Neural progenitor cell (in vitro differentiated cells): ENCODE data around the gene RHPN2. TPM values are rescaled to one million over a fixed set of nuclear protein-coding genes. Genes with fewer than 3 reads are reported as not detected.
"Not testable (repeated sequence)": the region's sequence is repeated elsewhere in the genome, so short reads cannot be mapped to it uniquely, and the experiment has no call there.

ENCODE experiments used
- DNase-seq: peaks from one replicate; pipeline ENCODE4 v3.0.0-alpha.2; 2016; ENCODE audit warnings: low spot score
- H2AFZ ChIP-seq: fragments of 200-600 bp; sonication (generic); replicated peaks from 2 replicates; pipeline ENCODE4 v1.6.1; 2016; ENCODE audit warnings: antibody characterized with exemption
- H3F3A ChIP-seq: fragments of 200-600 bp; sonication (generic); 2 replicates; pipeline ENCODE4 v1.6.1; 2016; ENCODE audit warnings: antibody characterized with exemption, low read depth
- H3K27ac ChIP-seq: fragments of 200-600 bp; sonication (generic); 2 replicates; pipeline ENCODE4 v1.5.1; 2016; ENCODE audit warnings: mild to moderate bottlenecking
- H3K27me3 ChIP-seq: fragments of 200-600 bp; sonication (generic); 2 replicates; pipeline ENCODE4 v1.6.1; 2016; ENCODE audit warnings: mild to moderate bottlenecking, moderate library complexity
- H3K36me3 ChIP-seq: fragments of 200-600 bp; sonication (generic); 2 replicates; pipeline ENCODE4 v1.5.1; 2016
- H3K4me1 ChIP-seq: fragments of 200-600 bp; sonication (generic); 2 replicates; pipeline ENCODE4 v1.6.1; 2016; ENCODE audit warnings: mixed run types
- H3K4me2 ChIP-seq: fragments of 200-600 bp; sonication (generic); 2 replicates; pipeline ENCODE4 v1.6.1; 2016
- H3K4me3 ChIP-seq: fragments of 200-600 bp; sonication (generic); 2 replicates; pipeline ENCODE4 v1.5.1; 2016
- H3K79me2 ChIP-seq: fragments of 200-600 bp; sonication (generic); 2 replicates; pipeline ENCODE4 v1.6.1; 2016; ENCODE audit warnings: low read depth
- H3K9ac ChIP-seq: fragments of 200-600 bp; sonication (generic); 2 replicates; pipeline ENCODE4 v1.6.1; 2016
- H3K9me3 ChIP-seq: fragments of 200-600 bp; sonication (generic); 2 replicates; pipeline ENCODE4 v1.5.1; 2016; ENCODE audit warnings: low read depth
- H4K20me1 ChIP-seq: fragments of 200-600 bp; sonication (generic); 2 replicates; pipeline ENCODE4 v1.6.1; 2016; ENCODE audit warnings: low read depth
- H3K27ac Mint-ChIP-seq: 3 replicates; pipeline ENCODE4 v1.8.0; 2021; ENCODE audit warnings: mixed read lengths
- H3K27me3 Mint-ChIP-seq: 2 replicates; pipeline ENCODE4 v1.8.0; 2022; ENCODE audit warnings: low read depth, mild to moderate bottlenecking, inconsistent platforms, moderate library complexity, mixed read lengths; ENCODE audit not compliant: insufficient read depth
- H3K36me3 Mint-ChIP-seq: 3 replicates; pipeline ENCODE4 v1.8.0; 2021; ENCODE audit warnings: mixed read lengths
- H3K4me1 Mint-ChIP-seq: 3 replicates; pipeline ENCODE4 v1.8.0; 2021; ENCODE audit warnings: mixed read lengths
- H3K4me3 Mint-ChIP-seq: 3 replicates; pipeline ENCODE4 v1.8.0; 2021; ENCODE audit warnings: mild to moderate bottlenecking, moderate library complexity, mixed read lengths
- H3K9me3 Mint-ChIP-seq: 3 replicates; pipeline ENCODE4 v1.8.0; 2020; ENCODE audit warnings: mixed read lengths
- EZH2 ChIP-seq: fragments of 200-600 bp; sonication (generic); IDR thresholded peaks from 2 replicates; pipeline ENCODE4 v1.6.1; 2017; ENCODE audit warnings: antibody characterized with exemption, mild to moderate bottlenecking, moderate library complexity
- EZH2phosphoT487 ChIP-seq: fragments of 200-600 bp; sonication (generic); IDR thresholded peaks from 2 replicates; pipeline ENCODE4 v1.6.1; 2017; ENCODE audit warnings: antibody characterized with exemption
- total RNA-seq: library from RNA; depleted of rRNA; stranded (reverse); fragments of >200 nt; gene quantifications from 2 replicates; pipeline ENCODE4 v1.2.3, GENCODE V29; 2015; ENCODE audit warnings: low replicate concordance
- TF ChIP-seq, protein P1 (sequence below): fragments of 200-600 bp; sonication (generic); IDR thresholded peaks from 2 replicates; pipeline ENCODE4 v1.5.1; 2017; ENCODE audit warnings: antibody characterized with exemption, mild to moderate bottlenecking

RHPN2 gene
- total RNA-seq, 1 donor from 2014 or later = 27.0 TPM

DNA sequence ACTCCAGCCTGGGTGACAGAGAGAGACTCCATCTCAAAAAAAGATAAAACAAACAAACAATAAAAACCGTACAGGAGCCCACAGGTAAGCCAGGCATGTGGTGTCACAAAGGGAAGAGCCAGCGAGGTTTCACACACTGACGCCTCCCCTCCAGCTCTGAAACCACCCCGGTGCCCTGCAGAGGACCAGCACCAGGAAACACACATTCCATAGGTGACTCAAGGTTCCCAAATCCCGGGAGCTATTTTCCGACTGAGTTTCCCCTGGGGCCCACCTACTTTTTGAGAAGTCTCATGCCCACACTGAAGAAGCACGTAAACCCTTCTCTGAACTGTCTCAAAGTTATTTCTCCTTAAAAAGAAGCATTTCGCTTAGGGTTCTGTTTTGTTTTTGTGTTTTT is 40.3 kb downstream of the RHPN2 start:
- Mint-ChIP-seq H3K9me3 (peaks cover 8% of the 10 kb centered on the region), H3K27me3 (no peaks in the 10 kb centered on the region), H3K4me1 (peaks cover 5% of the 10 kb centered on the region), H3K27ac (no peak overlapping the region), H3K36me3 (peaks cover 6% of the 10 kb centered on the region), H3K4me3 (no peak overlapping the region)
- Histone ChIP-seq H3K27ac (no peak overlapping the region), H3K9ac (no peak overlapping the region), H4K20me1 (peaks cover 4% of the 10 kb centered on the region), H3K4me2 (no peak overlapping the region), H3K4me1 (peaks cover 15% of the 10 kb centered on the region), H3K4me3 (no peak overlapping the region), H2AFZ (no peak overlapping the region), H3K9me3 (no peaks in the 10 kb centered on the region), H3K36me3 (no peaks in the 10 kb centered on the region), H3F3A (peaks cover 21% of the 10 kb centered on the region), H3K79me2 (peaks cover 21% of the 10 kb centered on the region), H3K27me3 (no peaks in the 10 kb centered on the region)
- DNase-seq = no peak
- TF ChIP-seq, protein P1, sequence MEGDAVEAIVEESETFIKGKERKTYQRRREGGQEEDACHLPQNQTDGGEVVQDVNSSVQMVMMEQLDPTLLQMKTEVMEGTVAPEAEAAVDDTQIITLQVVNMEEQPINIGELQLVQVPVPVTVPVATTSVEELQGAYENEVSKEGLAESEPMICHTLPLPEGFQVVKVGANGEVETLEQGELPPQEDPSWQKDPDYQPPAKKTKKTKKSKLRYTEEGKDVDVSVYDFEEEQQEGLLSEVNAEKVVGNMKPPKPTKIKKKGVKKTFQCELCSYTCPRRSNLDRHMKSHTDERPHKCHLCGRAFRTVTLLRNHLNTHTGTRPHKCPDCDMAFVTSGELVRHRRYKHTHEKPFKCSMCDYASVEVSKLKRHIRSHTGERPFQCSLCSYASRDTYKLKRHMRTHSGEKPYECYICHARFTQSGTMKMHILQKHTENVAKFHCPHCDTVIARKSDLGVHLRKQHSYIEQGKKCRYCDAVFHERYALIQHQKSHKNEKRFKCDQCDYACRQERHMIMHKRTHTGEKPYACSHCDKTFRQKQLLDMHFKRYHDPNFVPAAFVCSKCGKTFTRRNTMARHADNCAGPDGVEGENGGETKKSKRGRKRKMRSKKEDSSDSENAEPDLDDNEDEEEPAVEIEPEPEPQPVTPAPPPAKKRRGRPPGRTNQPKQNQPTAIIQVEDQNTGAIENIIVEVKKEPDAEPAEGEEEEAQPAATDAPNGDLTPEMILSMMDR = no peak
- TF ChIP-seq EZH2phosphoT487 (no peak), EZH2 (no peak)

DNA sequence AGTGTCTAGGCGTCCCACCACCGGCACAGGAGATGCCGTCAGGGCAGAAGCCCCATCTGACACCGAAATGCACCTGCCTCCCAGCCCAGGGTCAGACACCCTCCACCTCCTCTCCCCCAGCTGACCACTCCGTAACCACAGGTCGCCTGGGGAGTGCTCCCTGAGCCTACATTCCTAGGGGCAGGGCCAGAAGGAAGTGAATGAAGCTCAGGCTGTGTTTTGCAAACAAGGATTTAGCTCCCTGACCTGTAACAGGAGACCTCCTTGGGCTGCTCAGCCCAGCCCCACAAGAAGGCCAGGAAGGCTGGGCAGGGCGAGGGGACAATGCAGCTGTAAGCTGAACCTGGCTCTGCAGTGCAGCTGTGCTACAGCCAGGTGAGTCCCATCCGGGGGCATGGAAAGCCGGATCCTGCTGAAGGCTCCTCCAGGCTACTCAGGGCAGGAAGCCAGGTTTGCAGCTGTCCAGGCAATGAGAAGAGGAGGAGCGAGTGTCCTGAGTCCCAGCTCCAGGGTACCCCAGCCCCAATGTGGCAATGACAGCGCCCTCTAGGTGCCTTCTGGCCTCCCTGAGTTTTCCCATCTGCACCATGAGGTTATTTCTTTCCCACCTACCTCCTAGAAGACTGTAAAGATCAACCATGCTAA is 42.1 kb downstream of the RHPN2 start:
- Mint-ChIP-seq H3K9me3 (no peaks in the 10 kb centered on the region), H3K4me1 (peaks cover 5% of the 10 kb centered on the region), H3K36me3 (peaks cover 8% of the 10 kb centered on the region), H3K27me3 (no peaks in the 10 kb centered on the region), H3K4me3 (no peak overlapping the region), H3K27ac (no peak overlapping the region)
- H3F3A ChIP-seq = peaks cover 21% of the 10 kb centered on the region
- H4K20me1 ChIP-seq = peaks cover 4% of the 10 kb centered on the region
- peaks cover 15% of the 10 kb centered on the region for H3K4me1 ChIP-seq
- peaks cover 4% of the 10 kb centered on the region for H3K79me2 ChIP-seq
- no peaks in the 10 kb centered on the region for H3K36me3 ChIP-seq
- peak overlapping the region; percentile 26 for H3K4me3 ChIP-seq
- no peak overlapping the region for H3K9ac ChIP-seq
- no peak overlapping the region for H2AFZ ChIP-seq
- no peaks in the 10 kb centered on the region for H3K27me3 ChIP-seq
- DNase-seq = peak; percentile 84
- H3K27ac ChIP-seq = peak overlapping the region; percentile 34
- no peak for TF ChIP-seq EZH2
- TF ChIP-seq, protein P1 = peak; percentile 70
- peak overlapping the region; percentile 73 for H3K4me2 ChIP-seq
- no peaks in the 10 kb centered on the region for H3K9me3 ChIP-seq

DNA sequence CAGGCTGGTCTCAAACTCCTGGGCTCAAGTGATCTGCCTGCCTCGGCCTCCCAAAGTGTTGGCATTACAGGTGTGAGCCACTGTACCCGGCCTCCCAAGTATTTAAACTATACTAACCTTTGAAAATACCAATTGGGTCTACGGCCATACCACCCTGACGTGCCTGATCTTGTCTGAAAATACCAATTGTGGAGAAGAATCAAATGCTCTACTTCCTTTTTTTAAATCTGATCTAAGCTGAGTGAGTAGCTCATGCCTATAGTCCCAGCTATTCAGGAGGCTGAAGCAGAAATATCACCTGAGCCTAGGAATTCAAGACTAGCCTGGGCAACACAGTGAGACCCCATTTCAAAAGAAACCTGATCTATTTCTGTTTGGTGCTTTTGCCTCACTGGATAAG is 53.8 kb downstream of the RHPN2 start:
- not testable (repeated sequence) for H3K4me1 ChIP-seq, H3K27ac Mint-ChIP-seq, H4K20me1 ChIP-seq, H3K4me1 Mint-ChIP-seq, H3K27me3 Mint-ChIP-seq, H2AFZ ChIP-seq, H3K36me3 Mint-ChIP-seq, H3K27me3 ChIP-seq, H3K4me2 ChIP-seq, H3K9ac ChIP-seq, H3K4me3 Mint-ChIP-seq, DNase-seq, H3K9me3 ChIP-seq, H3F3A ChIP-seq, H3K9me3 Mint-ChIP-seq, H3K4me3 ChIP-seq, H3K79me2 ChIP-seq, H3K36me3 ChIP-seq, H3K27ac ChIP-seq

- Mint-ChIP-seq H3K9me3 (no peaks in the 10 kb centered on the region), H3K4me3 (no peak overlapping the region), H3K36me3 (peaks cover 12% of the 10 kb centered on the region), H3K27me3 (peaks cover 2% of the 10 kb centered on the region), H3K4me1 (peaks cover 3% of the 10 kb centered on the region), H3K27ac (no peak overlapping the region)
- Histone ChIP-seq H3K4me3 (no peak overlapping the region), H4K20me1 (no peaks in the 10 kb centered on the region), H2AFZ (no peak overlapping the region), H3K27ac (no peak overlapping the region), H3K4me2 (no peak overlapping the region), H3K9me3 (no peaks in the 10 kb centered on the region), H3K4me1 (peaks cover 3% of the 10 kb centered on the region), H3F3A (no peaks in the 10 kb centered on the region), H3K36me3 (no peaks in the 10 kb centered on the region), H3K79me2 (no peaks in the 10 kb centered on the region), H3K9ac (no peak overlapping the region), H3K27me3 (no peaks in the 10 kb centered on the region)
- TF ChIP-seq EZH2phosphoT487 (no peak), EZH2 (no peak)
- TF ChIP-seq, protein P1 = no peak
- DNase-seq = no peak
These were observed 56.0 kb downstream of the RHPN2 start for GRCh38 chr19:33008738-33009137.
